GM23248 (cell line): Measurements from ENCODE around the gene STAT2. TPM values are rescaled to one million over a fixed set of nuclear protein-coding genes. Genes with fewer than 3 reads are reported as not detected.

Experiments used
- DNase-seq: peaks from one replicate; pipeline ENCODE4 v3.0.0-alpha.2; 2015
- H2AFZ ChIP-seq: fragments of 200-600 bp; sonication (generic); 2 replicates; pipeline ENCODE4 v1.6.1; 2016; ENCODE audit warnings: antibody characterized with exemption
- H3F3A ChIP-seq: fragments of 200-600 bp; sonication (generic); 2 replicates; pipeline ENCODE4 v1.6.1; 2016; ENCODE audit warnings: mild to moderate bottlenecking, antibody characterized with exemption, mixed run types; ENCODE audit not compliant: insufficient read depth
- H3K27ac ChIP-seq: fragments of 200-600 bp; sonication (generic); 2 replicates; pipeline ENCODE4 v1.5.1; 2016; ENCODE audit warnings: mild to moderate bottlenecking
- H3K27me3 ChIP-seq: fragments of 200-600 bp; sonication (generic); replicated peaks from 2 replicates; pipeline ENCODE4 v1.6.1; 2016; ENCODE audit warnings: mild to moderate bottlenecking; ENCODE audit not compliant: insufficient read depth
- H3K36me3 ChIP-seq: fragments of 200-600 bp; sonication (generic); 2 replicates; pipeline ENCODE4 v1.6.1; 2016; ENCODE audit warnings: low read depth, mild to moderate bottlenecking
- H3K4me1 ChIP-seq: fragments of 200-600 bp; sonication (generic); 2 replicates; pipeline ENCODE4 v1.6.1; 2016; ENCODE audit warnings: mild to moderate bottlenecking; ENCODE audit not compliant: insufficient read depth
- H3K4me2 ChIP-seq: fragments of 200-600 bp; sonication (generic); one replicate; pipeline ENCODE4 v1.6.1; 2016; ENCODE audit warnings: mild to moderate bottlenecking; ENCODE audit not compliant: unreplicated experiment
- H3K4me3 ChIP-seq: fragments of 200-600 bp; sonication (generic); 2 replicates; pipeline ENCODE4 v1.5.1; 2016; ENCODE audit warnings: mild to moderate bottlenecking
- H3K79me2 ChIP-seq: fragments of 200-600 bp; sonication (generic); 2 replicates; pipeline ENCODE4 v1.6.1; 2016; ENCODE audit warnings: mild to moderate bottlenecking; ENCODE audit not compliant: insufficient read depth
- H3K9ac ChIP-seq: fragments of 200-600 bp; sonication (generic); 2 replicates; pipeline ENCODE4 v1.6.1; 2016; ENCODE audit warnings: mild to moderate bottlenecking
- H3K9me2 ChIP-seq: fragments of 200-600 bp; sonication (generic); 2 replicates; pipeline ENCODE4 v1.6.1; 2016; ENCODE audit warnings: mixed run types, mild to moderate bottlenecking, moderate library complexity; ENCODE audit not compliant: insufficient read depth
- H3K9me3 ChIP-seq: fragments of 200-600 bp; sonication (generic); one replicate; pipeline ENCODE4 v1.6.1; 2017; ENCODE audit warnings: low read depth
- H4K20me1 ChIP-seq: fragments of 200-600 bp; sonication (generic); 2 replicates; pipeline ENCODE4 v1.6.0; 2016; ENCODE audit not compliant: insufficient read depth
- EZH2 ChIP-seq: fragments of 200-600 bp; sonication (generic); IDR thresholded peaks from 2 replicates; pipeline ENCODE4 v1.6.1; 2018; ENCODE audit warnings: antibody characterized with exemption, mild to moderate bottlenecking; ENCODE audit not compliant: insufficient read depth, poor library complexity, severe bottlenecking
- EZH2phosphoT487 ChIP-seq: fragments of 200-600 bp; sonication (generic); IDR thresholded peaks from 2 replicates; pipeline ENCODE4 v1.6.1; 2018; ENCODE audit warnings: antibody characterized with exemption, moderate library complexity, mild to moderate bottlenecking, low read depth; ENCODE audit not compliant: insufficient read depth
- WGBS, 2 experiments: methylation state at CpG; one replicate each; pipeline ENCODE4 v1.1.6; 2015 to 2017; ENCODE audit warnings: low lambda C conversion rate in 2 of 2, low coverage in 1 of 2; ENCODE audit errors: missing lambda C conversion rate in 2 of 2; 5-methylcytosine and 5-hydroxymethylcytosine counted together
- in situ Hi-C: fragments of 300-500 bp; cut with MboI; formaldehyde crosslinking; loops from 2 replicates; pipeline ENCODE4 v1.15.0; 2020
- polyA plus RNA-seq: library from polyadenylated mRNA; unstranded; fragments of >200 nt; fragmentation: Nextera tagmentation; extraction: Ambion mirVana; gene quantifications from 2 replicates; pipeline ENCODE4 v1.2.1, GENCODE V29; 2016
- total RNA-seq: library from RNA; depleted of rRNA; stranded (reverse); fragments of >200 nt; shearing (Covaris generic); gene quantifications from 2 replicates; pipeline ENCODE4 v1.2.3, GENCODE V29; 2014

The STAT2 gene
- total and polyA plus RNA-seq, 2 experiments from 2014 or later: 109 to 220 TPM

- no peaks in the 10 kb centered on the region for H4K20me1 ChIP-seq
- DNase-seq: no peak
- no peaks in the 10 kb centered on the region for H3K9me3 ChIP-seq
- H3K79me2 ChIP-seq: no peaks in the 10 kb centered on the region
- H2AFZ ChIP-seq: no peak overlapping the region
- no peaks in the 10 kb centered on the region for H3K27me3 ChIP-seq
- H3K36me3 ChIP-seq: peaks cover 17% of the 10 kb centered on the region; the same call in 1 of the 2 replicates
- H3K4me3 ChIP-seq: no peak overlapping the region
- H3K9ac ChIP-seq: no peak overlapping the region
- H3K4me2 ChIP-seq: no peak overlapping the region
- peaks cover 34% of the 10 kb centered on the region for H3F3A ChIP-seq
- in situ Hi-C loops: no loop called here
- H3K4me1 ChIP-seq: no peaks in the 10 kb centered on the region
- WGBS, 2 experiments: 5 to 9% methylated on average over 1 of the region's 1 CpG
- TF ChIP-seq EZH2phosphoT487 (no peak), EZH2 (no peak)
- no peak overlapping the region for H3K27ac ChIP-seq
- no peaks in the 10 kb centered on the region for H3K9me2 ChIP-seq
Observed at GRCh38 chr12:56341616-56342015, 18.3 kb downstream of the STAT2 start.

- Histone ChIP-seq H3K9me3 (no peaks in the 10 kb centered on the region), H3K4me3 (no peak overlapping the region), H3K9me2 (no peaks in the 10 kb centered on the region), H3K36me3 (peaks cover 17% of the 10 kb centered on the region; the same call in 1 of the 2 replicates), H3F3A (peaks cover 38% of the 10 kb centered on the region), H3K27me3 (no peaks in the 10 kb centered on the region), H3K9ac (no peak overlapping the region), H3K79me2 (no peaks in the 10 kb centered on the region), H3K27ac (no peak overlapping the region), H3K4me1 (no peaks in the 10 kb centered on the region), H3K4me2 (no peak overlapping the region), H4K20me1 (no peaks in the 10 kb centered on the region), H2AFZ (no peak overlapping the region)
- in situ Hi-C loops: no loop called here
- TF ChIP-seq EZH2: no peak
- no peak for TF ChIP-seq EZH2phosphoT487
- 94 to 95% methylated on average over 1 of the region's 1 CpG for WGBS, 2 experiments
- no peak for DNase-seq
Observed at GRCh38 chr12:56339158-56339422, 20.8 kb downstream of the STAT2 start.

DNA sequence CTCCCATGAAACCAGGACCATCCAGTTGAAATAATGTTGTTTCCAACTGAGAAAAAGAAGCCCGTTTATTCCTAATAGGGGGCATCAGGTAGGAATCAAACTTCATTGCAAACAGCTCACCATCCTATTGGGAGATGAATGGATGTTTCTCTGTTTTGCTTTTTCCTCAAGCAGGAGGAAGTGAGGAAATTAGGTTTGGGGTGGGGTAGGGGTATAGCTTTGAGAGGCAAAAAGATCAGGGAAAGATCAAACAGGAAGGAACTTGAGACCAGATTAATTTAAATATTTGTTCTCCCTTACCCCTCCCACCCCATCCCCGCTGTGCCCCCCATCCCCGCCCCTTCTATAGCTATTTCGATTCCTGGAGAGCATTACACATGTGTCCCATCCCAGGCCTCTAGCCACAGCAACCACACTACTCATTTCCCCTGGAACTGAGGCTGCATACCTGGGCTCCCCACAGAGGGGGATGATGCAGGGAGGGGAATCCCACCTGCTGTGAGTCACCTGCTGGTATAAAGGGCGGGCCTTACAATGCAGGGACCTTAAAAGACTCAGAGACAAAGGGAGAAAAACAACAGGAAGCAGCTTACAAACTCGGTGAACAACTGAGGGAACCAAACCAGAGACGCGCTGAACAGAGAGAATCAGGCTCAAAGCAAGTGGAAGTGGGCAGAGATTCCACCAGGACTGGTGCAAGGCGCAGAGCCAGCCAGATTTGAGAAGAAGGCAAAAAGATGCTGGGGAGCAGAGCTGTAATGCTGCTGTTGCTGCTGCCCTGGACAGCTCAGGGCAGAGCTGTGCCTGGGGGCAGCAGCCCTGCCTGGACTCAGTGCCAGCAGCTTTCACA, 21.4 kb downstream of the STAT2 start, which contains the start of gene IL23A:
Gene IL23A, plus strand, starts transcription at position 577 of the 850 bp plus-strand sequence. Its CDS starts 161 bp downstream, at position 738.
- TF ChIP-seq EZH2: no peak
- no peak for TF ChIP-seq EZH2phosphoT487
- H3K4me2 ChIP-seq: no peak within 1 kb of the TSS

DNA sequence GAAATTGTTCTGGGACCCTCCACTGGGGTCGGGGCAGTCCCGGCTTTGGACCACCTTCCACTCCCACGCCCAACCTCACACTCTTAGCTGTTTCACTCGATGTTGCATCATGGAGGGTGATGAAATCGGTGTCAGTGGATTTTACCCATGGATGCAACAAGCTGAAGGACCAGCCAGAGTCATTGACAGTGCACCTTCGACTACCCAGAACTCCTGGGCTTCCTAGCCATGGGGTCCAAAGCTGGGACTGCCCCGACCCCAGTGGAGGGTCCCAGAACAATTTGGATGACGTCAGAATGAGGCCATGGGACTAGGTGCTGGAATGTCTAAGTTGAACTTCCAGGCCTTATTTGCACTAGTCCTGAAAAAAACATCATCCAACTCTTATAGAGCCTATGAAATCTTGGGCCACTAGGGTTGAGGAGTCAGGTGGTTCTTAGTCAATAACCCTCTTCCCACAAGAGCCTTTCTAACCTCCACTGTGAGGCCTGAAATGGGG, 22.1 kb downstream of the STAT2 start:
- TF ChIP-seq EZH2 (no peak), EZH2phosphoT487 (no peak)
- H3K79me2 ChIP-seq: no peaks in the 10 kb centered on the region
- peak; percentile 18 for DNase-seq
- H3K9ac ChIP-seq: no peak overlapping the region
- no peak overlapping the region for H3K27ac ChIP-seq
- H3K4me2 ChIP-seq: no peak overlapping the region
- H3K9me3 ChIP-seq: no peaks in the 10 kb centered on the region
- H3K27me3 ChIP-seq: no peaks in the 10 kb centered on the region
- no peak overlapping the region for H3K4me3 ChIP-seq
- in situ Hi-C loops: no loop called here
- H3K36me3 ChIP-seq: peaks cover 10% of the 10 kb centered on the region; the same call in 1 of the 2 replicates
- no peaks in the 10 kb centered on the region for H3K9me2 ChIP-seq
- H4K20me1 ChIP-seq: no peaks in the 10 kb centered on the region
- WGBS, 2 experiments: 73 to 77% methylated on average over 8 of the region's 8 CpGs
- no peak overlapping the region for H2AFZ ChIP-seq
- H3K4me1 ChIP-seq: 0 out of 2 replicates have a peak, but pooled peaks cover 6% of the 10 kb centered on the region
- H3F3A ChIP-seq: peaks cover 34% of the 10 kb centered on the region

More for the DNA sequence above, 21.4 kb downstream of the STAT2 start, which contains the start of gene IL23A:
- DNase-seq: peak; percentile 33
- Histone ChIP-seq H3K27ac (no peak within 1 kb of the TSS), H4K20me1 (no peaks in the 10 kb centered on the region), H2AFZ (no peak within 1 kb of the TSS), H3K36me3 (peaks cover 17% of the 10 kb centered on the region; the same call in 1 of the 2 replicates), H3F3A (peaks cover 38% of the 10 kb centered on the region), H3K4me1 (no peaks in the 10 kb centered on the region), H3K27me3 (no peaks in the 10 kb centered on the region), H3K9me3 (no peaks in the 10 kb centered on the region), H3K9me2 (no peaks in the 10 kb centered on the region), H3K9ac (no peak within 1 kb of the TSS), H3K4me3 (no peak within 1 kb of the TSS), H3K79me2 (no peaks in the 10 kb centered on the region)
- in situ Hi-C loops: no loop called here
- 6 to 8% methylated on average over 8 to 9 of the region's 9 CpGs for WGBS, 2 experiments
